ENCODE measurements around the gene LONRF3. TPM values are rescaled to one million over a fixed set of nuclear protein-coding genes. Genes with fewer than 3 reads are reported as not detected.
A peak's percentile ranks its signal among the peaks of the same experiment; 100 is the strongest.

The LONRF3 gene
- total RNA-seq, 1 donor from 2014 or later, result 0.39 TPM

DNA sequence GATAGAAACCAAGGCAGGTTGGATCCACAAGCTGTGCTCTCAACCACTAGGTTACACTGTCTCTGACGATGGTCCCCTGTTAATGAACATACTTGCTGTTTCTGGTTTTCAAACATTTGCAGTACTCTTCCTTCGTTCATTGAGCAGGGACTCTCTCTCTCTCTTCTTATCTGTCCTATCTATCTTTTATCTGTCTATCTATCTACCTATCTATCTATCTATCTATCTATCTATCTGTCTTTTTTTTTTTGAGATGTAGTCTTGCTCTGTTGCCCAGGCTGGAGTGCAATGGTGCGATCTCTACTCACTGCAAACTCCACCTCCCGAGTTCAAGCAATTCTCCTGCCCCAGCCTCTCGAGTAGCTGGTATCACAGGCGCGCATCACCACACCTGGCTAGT is 89.0 kb downstream of the LONRF3 start:
- Mint-ChIP-seq H3K4me1 (peaks cover 4% of the 10 kb centered on the region), H3K27ac (no peak overlapping the region), H3K4me3 (no peak overlapping the region), H3K9me3 (no peaks in the 10 kb centered on the region), H3K36me3 (no peaks in the 10 kb centered on the region), H3K27me3 (ENCODE audit: insufficient read depth, low read depth) (no peaks in the 10 kb centered on the region)
- H4K20me1 ChIP-seq (ENCODE audit: low read depth), result no peaks in the 10 kb centered on the region
- H3K4me1 ChIP-seq, result no peaks in the 10 kb centered on the region
- no peaks in the 10 kb centered on the region for H3K36me3 ChIP-seq
- no peak overlapping the region for H3K4me2 ChIP-seq
- no peak overlapping the region for H3K9ac ChIP-seq
- H2AFZ ChIP-seq (replicated peaks), result no peak overlapping the region
- TF ChIP-seq, protein P1, sequence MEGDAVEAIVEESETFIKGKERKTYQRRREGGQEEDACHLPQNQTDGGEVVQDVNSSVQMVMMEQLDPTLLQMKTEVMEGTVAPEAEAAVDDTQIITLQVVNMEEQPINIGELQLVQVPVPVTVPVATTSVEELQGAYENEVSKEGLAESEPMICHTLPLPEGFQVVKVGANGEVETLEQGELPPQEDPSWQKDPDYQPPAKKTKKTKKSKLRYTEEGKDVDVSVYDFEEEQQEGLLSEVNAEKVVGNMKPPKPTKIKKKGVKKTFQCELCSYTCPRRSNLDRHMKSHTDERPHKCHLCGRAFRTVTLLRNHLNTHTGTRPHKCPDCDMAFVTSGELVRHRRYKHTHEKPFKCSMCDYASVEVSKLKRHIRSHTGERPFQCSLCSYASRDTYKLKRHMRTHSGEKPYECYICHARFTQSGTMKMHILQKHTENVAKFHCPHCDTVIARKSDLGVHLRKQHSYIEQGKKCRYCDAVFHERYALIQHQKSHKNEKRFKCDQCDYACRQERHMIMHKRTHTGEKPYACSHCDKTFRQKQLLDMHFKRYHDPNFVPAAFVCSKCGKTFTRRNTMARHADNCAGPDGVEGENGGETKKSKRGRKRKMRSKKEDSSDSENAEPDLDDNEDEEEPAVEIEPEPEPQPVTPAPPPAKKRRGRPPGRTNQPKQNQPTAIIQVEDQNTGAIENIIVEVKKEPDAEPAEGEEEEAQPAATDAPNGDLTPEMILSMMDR (IDR thresholded peaks at IDR 0.05), result no peak
- TF ChIP-seq EZH2 (IDR thresholded peaks at IDR 0.05) (no peak), EZH2phosphoT487 (IDR thresholded peaks at IDR 0.05) (no peak)
- H3K79me2 ChIP-seq (ENCODE audit: low read depth), result no peaks in the 10 kb centered on the region
- H3K4me3 ChIP-seq, result no peak overlapping the region
- no peak overlapping the region for H3K27ac ChIP-seq
- no peak for DNase-seq (ENCODE audit: low spot score)
- H3F3A ChIP-seq (ENCODE audit: low read depth), result no peaks in the 10 kb centered on the region
- no peaks in the 10 kb centered on the region for H3K27me3 ChIP-seq
- no peaks in the 10 kb centered on the region for H3K9me3 ChIP-seq (ENCODE audit: low read depth)

DNA sequence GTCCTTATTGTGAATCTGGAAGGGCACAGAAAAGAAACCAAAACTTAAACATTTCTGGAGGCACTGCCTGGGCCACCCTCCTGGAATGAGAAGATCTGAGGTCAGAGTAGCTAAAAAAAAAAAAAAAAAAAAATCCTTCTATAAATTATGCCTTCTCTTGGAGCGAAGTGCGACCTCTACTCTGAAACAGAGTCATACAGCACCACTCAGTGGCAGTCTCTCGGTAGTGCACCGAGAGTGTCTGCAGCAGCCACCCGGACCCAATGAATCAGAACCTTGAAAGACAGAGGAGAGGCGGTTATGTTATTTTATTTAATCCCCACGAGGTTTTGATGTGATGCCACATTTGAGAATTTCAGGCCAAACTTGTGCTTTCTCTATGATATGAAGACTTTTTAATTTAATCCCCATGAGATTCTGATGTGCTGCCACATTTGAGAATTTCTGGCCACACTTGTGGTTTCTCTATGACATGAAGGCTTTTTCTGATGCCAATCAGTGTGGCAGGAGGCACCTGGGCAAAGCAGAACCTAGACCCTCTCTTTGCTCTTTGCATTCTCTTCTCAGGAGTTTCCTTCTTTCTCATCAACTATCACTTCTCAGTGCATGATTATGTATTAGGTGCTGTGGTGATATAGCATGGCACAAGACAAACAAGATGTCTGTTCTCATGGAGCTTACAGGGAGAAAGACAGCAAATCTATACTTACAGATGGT is 92.8 kb downstream of the LONRF3 start:
- Mint-ChIP-seq H3K27ac (no peak overlapping the region), H3K4me1 (peaks cover 4% of the 10 kb centered on the region), H3K36me3 (no peaks in the 10 kb centered on the region), H3K4me3 (no peak overlapping the region), H3K27me3 (ENCODE audit: insufficient read depth, low read depth) (no peaks in the 10 kb centered on the region), H3K9me3 (peaks cover 4% of the 10 kb centered on the region)
- Histone ChIP-seq H2AFZ (replicated peaks) (no peak overlapping the region), H3K36me3 (no peaks in the 10 kb centered on the region), H3K9me3 (ENCODE audit: low read depth) (no peaks in the 10 kb centered on the region), H3K27ac (no peak overlapping the region), H3K4me2 (no peak overlapping the region), H3K27me3 (no peaks in the 10 kb centered on the region), H3F3A (ENCODE audit: low read depth) (no peaks in the 10 kb centered on the region), H3K4me1 (no peaks in the 10 kb centered on the region), H3K9ac (no peak overlapping the region), H4K20me1 (ENCODE audit: low read depth) (no peaks in the 10 kb centered on the region), H3K4me3 (no peak overlapping the region), H3K79me2 (ENCODE audit: low read depth) (no peaks in the 10 kb centered on the region)
- TF ChIP-seq EZH2phosphoT487 (IDR thresholded peaks at IDR 0.05), result no peak
- TF ChIP-seq, protein P1 (IDR thresholded peaks at IDR 0.05), result peak; percentile 57
- TF ChIP-seq EZH2 (IDR thresholded peaks at IDR 0.05), result no peak
- peak; percentile 56 for DNase-seq (ENCODE audit: low spot score)

Other genes with a start within 250 kb of the LONRF3 start
- gene IL13RA1, start 247.0 kb upstream of the LONRF3 start, total RNA-seq (ENCODE audit: low replicate concordance), result 1.8 and 3.2 TPM in 2 replicates
- gene ZCCHC12, start 150.8 kb upstream of the LONRF3 start, total RNA-seq (ENCODE audit: low replicate concordance), result not detected in 2 replicates
- gene CT47C1, start 98.4 kb downstream of the LONRF3 start, total RNA-seq (ENCODE audit: low replicate concordance), result not detected in 2 replicates
- gene KIAA1210, start 153.2 kb downstream of the LONRF3 start, total RNA-seq (ENCODE audit: low replicate concordance), result not detected in 2 replicates